HG03060 (cell line): ENCODE measurements around the gene RPL7A.
A peak's percentile ranks its signal among the peaks of the same experiment; 100 is the strongest.
"Not testable (repeated sequence)": the region's sequence is repeated elsewhere in the genome, so short reads cannot be mapped to it uniquely, and the experiment has no call there.

Experiments used
- ATAC-seq: cut with Tn5 transposase; IDR thresholded peaks from one replicate; pipeline ENCODE4 v1.9.1; 2021; ENCODE audit warnings: low read depth, moderate number of reproducible peaks; ENCODE audit not compliant: unreplicated experiment

RPL7A gene

GRCh38 chr9:133347985-133348717 lies at the start of gene RPL7A, which contains the start of gene MED22:
Gene RPL7A (plus strand): TSS chr9:133348218. CDS start chr9:133348244, 26 bp downstream.
Gene MED22 (minus strand): TSS chr9:133348131. CDS start chr9:133346662, 1,469 bp downstream.
- peak; percentile 85 for ATAC-seq

- not testable (repeated sequence) for ATAC-seq
These were observed 48.0 kb upstream of the RPL7A start for GRCh38 chr9:133299996-133300395.

GRCh38 chr9:133301253-133302230 lies 46.5 kb upstream of the RPL7A start:
- no peak for ATAC-seq

- no peak for ATAC-seq
These were observed 44.5 kb upstream of the RPL7A start for GRCh38 chr9:133303266-133304157.

GRCh38 chr9:133304158-133304470 lies 43.9 kb upstream of the RPL7A start:
- no peak for ATAC-seq

- ATAC-seq = no peak
These were observed 43.3 kb upstream of the RPL7A start for GRCh38 chr9:133304477-133305377.

GRCh38 chr9:133305731-133306130 lies 42.3 kb upstream of the RPL7A start:
- ATAC-seq = no peak

GRCh38 chr9:133306242-133307204 lies 41.5 kb upstream of the RPL7A start:
- ATAC-seq = no peak

- ATAC-seq = no peak
These were observed 40.7 kb upstream of the RPL7A start for GRCh38 chr9:133307301-133307700.

- no peak for ATAC-seq
These were observed 38.4 kb upstream of the RPL7A start for GRCh38 chr9:133309608-133310007.

- ATAC-seq = no peak
These were observed 32.0 kb upstream of the RPL7A start for GRCh38 chr9:133315997-133316396.

GRCh38 chr9:133317551-133317950 lies 30.5 kb upstream of the RPL7A start:
- ATAC-seq = not testable (repeated sequence)

- ATAC-seq = no peak
These were observed 27.6 kb upstream of the RPL7A start for GRCh38 chr9:133320421-133320881.

GRCh38 chr9:133321411-133321935 lies 26.5 kb upstream of the RPL7A start:
- no peak for ATAC-seq

GRCh38 chr9:133322701-133323100 lies 25.3 kb upstream of the RPL7A start:
- no peak for ATAC-seq

- no peak for ATAC-seq
These were observed 24.8 kb upstream of the RPL7A start for GRCh38 chr9:133323211-133323610.

- ATAC-seq = no peak
These were observed 23.9 kb upstream of the RPL7A start for GRCh38 chr9:133323991-133324703.
